Neuron (in vitro differentiated cells): ENCODE results near the gene DDX5.

Experiments used
- H2AFZ ChIP-seq: one replicate; pipeline ENCODE4 v1.6.1; 2013; ENCODE audit warnings: low read depth, mild to moderate bottlenecking, inconsistent platforms, low read length, moderate library complexity
- H3K27me3 ChIP-seq: one replicate; pipeline ENCODE4 v1.6.1; 2013; ENCODE audit warnings: low read length; ENCODE audit not compliant: insufficient read depth
- H3K36me3 ChIP-seq: one replicate; pipeline ENCODE4 v1.6.1; 2013; ENCODE audit warnings: low read length; ENCODE audit not compliant: insufficient read depth
- H3K4me1 ChIP-seq: one replicate; pipeline ENCODE4 v1.6.1; 2013; ENCODE audit warnings: low read length; ENCODE audit not compliant: insufficient read depth
- H3K4me3 ChIP-seq: 2 replicates; pipeline ENCODE4 v1.5.1; 2013; ENCODE audit warnings: mild to moderate bottlenecking, low read length, moderate library complexity
- H3K9me3 ChIP-seq: one replicate; pipeline ENCODE4 v1.6.1; 2013; ENCODE audit warnings: low read length

The DDX5 gene

GRCh38 chr17:64505340-64506200 is 519 bp downstream of the DDX5 start:
- H3K9me3 ChIP-seq = no peaks in the 10 kb centered on the region
- H3K27me3 ChIP-seq = no peaks in the 10 kb centered on the region
- H3K4me1 ChIP-seq = peaks cover 41% of the 10 kb centered on the region
- H3K4me3 ChIP-seq = peak overlapping the region; percentile 98
- H3K36me3 ChIP-seq = peaks cover 64% of the 10 kb centered on the region
- no peak overlapping the region for H2AFZ ChIP-seq

GRCh38 chr17:64504769-64505339 is 1.2 kb downstream of the DDX5 start:
- Histone ChIP-seq H3K4me3 (peak overlapping the region; percentile 98), H3K27me3 (no peaks in the 10 kb centered on the region), H3K4me1 (peaks cover 49% of the 10 kb centered on the region), H3K9me3 (no peaks in the 10 kb centered on the region), H2AFZ (no peak overlapping the region), H3K36me3 (peaks cover 64% of the 10 kb centered on the region)

- no peaks in the 10 kb centered on the region for H3K9me3 ChIP-seq
- no peaks in the 10 kb centered on the region for H3K27me3 ChIP-seq
- H3K4me3 ChIP-seq = peak overlapping the region; percentile 98
- no peak overlapping the region for H2AFZ ChIP-seq
- H3K36me3 ChIP-seq = peaks cover 65% of the 10 kb centered on the region
- peaks cover 56% of the 10 kb centered on the region for H3K4me1 ChIP-seq
These were observed 2.0 kb downstream of the DDX5 start for GRCh38 chr17:64503821-64504768.

- H3K4me1 ChIP-seq = peaks cover 61% of the 10 kb centered on the region
- H3K27me3 ChIP-seq = no peaks in the 10 kb centered on the region
- peaks cover 68% of the 10 kb centered on the region for H3K36me3 ChIP-seq
- H3K9me3 ChIP-seq = no peaks in the 10 kb centered on the region
- no peak overlapping the region for H2AFZ ChIP-seq
- no peak overlapping the region for H3K4me3 ChIP-seq
These were observed 2.7 kb downstream of the DDX5 start for GRCh38 chr17:64503341-64503740.

GRCh38 chr17:64502809-64503208 is 3.3 kb downstream of the DDX5 start:
- Histone ChIP-seq H3K36me3 (peaks cover 73% of the 10 kb centered on the region), H3K27me3 (no peaks in the 10 kb centered on the region), H3K4me1 (peaks cover 64% of the 10 kb centered on the region), H2AFZ (no peak overlapping the region), H3K4me3 (no peak overlapping the region), H3K9me3 (no peaks in the 10 kb centered on the region)

- H3K36me3 ChIP-seq = peaks cover 74% of the 10 kb centered on the region
- H3K4me3 ChIP-seq = no peak overlapping the region
- no peak overlapping the region for H2AFZ ChIP-seq
- H3K9me3 ChIP-seq = no peaks in the 10 kb centered on the region
- H3K4me1 ChIP-seq = peaks cover 70% of the 10 kb centered on the region
- no peaks in the 10 kb centered on the region for H3K27me3 ChIP-seq
These were observed 4.1 kb downstream of the DDX5 start for GRCh38 chr17:64502021-64502420.

GRCh38 chr17:64500862-64501765 is 5.0 kb downstream of the DDX5 start:
- H3K9me3 ChIP-seq = no peaks in the 10 kb centered on the region
- peaks cover 74% of the 10 kb centered on the region for H3K4me1 ChIP-seq
- H3K36me3 ChIP-seq = peaks cover 74% of the 10 kb centered on the region
- no peaks in the 10 kb centered on the region for H3K27me3 ChIP-seq
- no peak overlapping the region for H2AFZ ChIP-seq
- H3K4me3 ChIP-seq = no peak overlapping the region

GRCh38 chr17:64500487-64500859 is 5.6 kb downstream of the DDX5 start:
- H3K4me1 ChIP-seq = peaks cover 78% of the 10 kb centered on the region
- H3K4me3 ChIP-seq = no peak overlapping the region
- H3K36me3 ChIP-seq = peaks cover 74% of the 10 kb centered on the region

GRCh38 chr17:64499805-64500486 is 6.1 kb downstream of the DDX5 start:
- Histone ChIP-seq H3K36me3 (peaks cover 72% of the 10 kb centered on the region), H3K4me1 (peaks cover 78% of the 10 kb centered on the region), H2AFZ (no peak overlapping the region), H3K9me3 (no peaks in the 10 kb centered on the region), H3K4me3 (no peak overlapping the region), H3K27me3 (no peaks in the 10 kb centered on the region)

More at GRCh38 chr17:64500487-64500859, 5.6 kb downstream of the DDX5 start:
- Histone ChIP-seq H2AFZ (no peak overlapping the region), H3K9me3 (no peaks in the 10 kb centered on the region), H3K27me3 (no peaks in the 10 kb centered on the region)

GRCh38 chr17:64498308-64499203 is 7.5 kb downstream of the DDX5 start:
- H2AFZ ChIP-seq = no peak overlapping the region
- no peak overlapping the region for H3K4me3 ChIP-seq
- peaks cover 62% of the 10 kb centered on the region for H3K36me3 ChIP-seq
- H3K9me3 ChIP-seq = no peaks in the 10 kb centered on the region
- H3K4me1 ChIP-seq = peaks cover 72% of the 10 kb centered on the region
- H3K27me3 ChIP-seq = no peaks in the 10 kb centered on the region

- H3K4me3 ChIP-seq = peak overlapping the region; percentile 77
- peaks cover 63% of the 10 kb centered on the region for H3K4me1 ChIP-seq
- H3K36me3 ChIP-seq = peaks cover 60% of the 10 kb centered on the region
These were observed 8.5 kb downstream of the DDX5 start for GRCh38 chr17:64497565-64498035.

More at GRCh38 chr17:64497565-64498035, 8.5 kb downstream of the DDX5 start:
- Histone ChIP-seq H3K9me3 (no peaks in the 10 kb centered on the region), H3K27me3 (no peaks in the 10 kb centered on the region), H2AFZ (no peak overlapping the region)
